Brain microvascular endothelial cell (primary cell): Measurements from ENCODE around the gene IKBKE.

Source experiments
- DNase-seq: peaks from one replicate; pipeline ENCODE4 v3.0.0-alpha.2; 2020
- H3K27ac ChIP-seq: fragments of 250-450 bp; sonication (Bioruptor Pico); 2 replicates; pipeline ENCODE4 v1.5.1; 2020; ENCODE audit warnings: mild to moderate bottlenecking, moderate library complexity
- H3K27me3 ChIP-seq: fragments of 250-450 bp; sonication (Bioruptor Pico); replicated peaks from 2 replicates; pipeline ENCODE4 v1.5.1; 2020; ENCODE audit warnings: mild to moderate bottlenecking
- H3K36me3 ChIP-seq: fragments of 250-450 bp; sonication (Bioruptor Pico); replicated peaks from 2 replicates; pipeline ENCODE4 v1.5.1; 2020; ENCODE audit warnings: mild to moderate bottlenecking
- H3K4me3 ChIP-seq: 2 replicates; pipeline ENCODE4 v1.5.1; 2011; ENCODE audit warnings: low read depth, mild to moderate bottlenecking, control low read depth, low read length, moderate library complexity
- CTCF ChIP-seq: IDR thresholded peaks from 2 replicates; pipeline ENCODE4 v1.5.1; 2011; ENCODE audit warnings: low read depth, mild to moderate bottlenecking, moderate library complexity, low read length, control low read depth, inconsistent platforms; ENCODE audit errors: missing control alignments
- in situ Hi-C: cut with HindIII; loops from 2 replicates; pipeline ENCODE4 v1.10.0; 2017; ENCODE audit warnings: low sequenced_read_pairs, low pct_ligation_motif_present

IKBKE gene

GRCh38 chr1:206469933-206470691 lies at the start of gene IKBKE:
TSS of gene IKBKE (plus strand) at chr1:206470476. CDS start at chr1:206473228, 2,752 bp downstream.
- DNase-seq, result peak; percentile 62
- H3K27ac ChIP-seq, result peak within 1 kb of the TSS; percentile 67
- peaks cover 13% of the 10 kb centered on the region for H3K36me3 ChIP-seq
- in situ Hi-C loops, result no loop called here
- TF ChIP-seq CTCF, result peak; percentile 60
- no peaks in the 10 kb centered on the region for H3K27me3 ChIP-seq
- peak within 1 kb of the TSS; percentile 86 for H3K4me3 ChIP-seq

- Histone ChIP-seq H3K4me3 (no peak overlapping the region), H3K27me3 (no peaks in the 10 kb centered on the region), H3K36me3 (peaks cover 33% of the 10 kb centered on the region), H3K27ac (no peak overlapping the region)
- in situ Hi-C loops, result no loop called here
- DNase-seq, result no peak
- no peak for TF ChIP-seq CTCF
Measured at GRCh38 chr1:206421616-206422340, 48.5 kb upstream of the IKBKE start.

- H3K4me3 ChIP-seq, result no peak overlapping the region
- no peak overlapping the region for H3K27ac ChIP-seq
- H3K27me3 ChIP-seq, result no peaks in the 10 kb centered on the region
- in situ Hi-C loops, result no loop called here
- no peak for TF ChIP-seq CTCF
- no peak for DNase-seq
- peaks cover 38% of the 10 kb centered on the region for H3K36me3 ChIP-seq
Measured at GRCh38 chr1:206422525-206422924, 47.8 kb upstream of the IKBKE start.

- Histone ChIP-seq H3K27me3 (no peaks in the 10 kb centered on the region), H3K4me3 (no peak overlapping the region), H3K36me3 (peaks cover 32% of the 10 kb centered on the region), H3K27ac (no peak overlapping the region)
- TF ChIP-seq CTCF, result no peak
- no peak for DNase-seq
- in situ Hi-C loops, result no loop called here
Measured at GRCh38 chr1:206427291-206427690, 43.0 kb upstream of the IKBKE start.

GRCh38 chr1:206429421-206429820 lies 40.9 kb upstream of the IKBKE start:
- no peak for DNase-seq
- H3K4me3 ChIP-seq, result no peak overlapping the region
- H3K27ac ChIP-seq, result no peak overlapping the region
- in situ Hi-C loops, result no loop called here
- peaks cover 26% of the 10 kb centered on the region for H3K36me3 ChIP-seq
- H3K27me3 ChIP-seq, result no peaks in the 10 kb centered on the region
- TF ChIP-seq CTCF, result no peak
